ENCODE data around the gene PARD3. TPM values are rescaled to one million over a fixed set of nuclear protein-coding genes. Genes with fewer than 3 reads are reported as not detected.

The PARD3 gene
- total RNA-seq, 1 experiment from 2014 or later: not detected

GRCh38 chr10:34474555-34475273 is 340.4 kb downstream of the PARD3 start:
- no peak overlapping the region for H3K4me3 ChIP-seq (ENCODE audit: low read length)
- no peaks in the 10 kb centered on the region for H3K9me3 ChIP-seq (ENCODE audit: low read length)
- H3K4me2 ChIP-seq (ENCODE audit: low read depth, low read length, poor library complexity, severe bottlenecking): no peak overlapping the region
- no peak overlapping the region for H2AFZ ChIP-seq (ENCODE audit: low read length)
- no peaks in the 10 kb centered on the region for H3K79me2 ChIP-seq (ENCODE audit: low read length)
- H3K9ac ChIP-seq (ENCODE audit: low read length): no peak overlapping the region
- no peak for DNase-seq
- no peaks in the 10 kb centered on the region for H3K36me3 ChIP-seq (ENCODE audit: insufficient read depth, low read length)
- H3K27ac ChIP-seq (ENCODE audit: low read length): no peak overlapping the region
- no peaks in the 10 kb centered on the region for H4K20me1 ChIP-seq (ENCODE audit: insufficient read depth, low read depth, low read length)
- H3K9me2 ChIP-seq (replicated peaks; ENCODE audit: insufficient read depth, low read length): no peaks in the 10 kb centered on the region
- no peaks in the 10 kb centered on the region for H3K4me1 ChIP-seq (ENCODE audit: low read length)
- no peaks in the 10 kb centered on the region for H3K27me3 ChIP-seq (ENCODE audit: low read length)

- Histone ChIP-seq H3K9me3 (ENCODE audit: low read length) (no peaks in the 10 kb centered on the region), H4K20me1 (ENCODE audit: insufficient read depth, low read depth, low read length) (no peaks in the 10 kb centered on the region), H3K36me3 (ENCODE audit: insufficient read depth, low read length) (no peaks in the 10 kb centered on the region), H3K27me3 (ENCODE audit: low read length) (no peaks in the 10 kb centered on the region), H3K4me3 (ENCODE audit: low read length) (no peak overlapping the region), H3K4me1 (ENCODE audit: low read length) (no peaks in the 10 kb centered on the region), H3K4me2 (ENCODE audit: low read depth, low read length, poor library complexity, severe bottlenecking) (no peak overlapping the region), H2AFZ (ENCODE audit: low read length) (no peak overlapping the region), H3K9me2 (replicated peaks; ENCODE audit: insufficient read depth, low read length) (no peaks in the 10 kb centered on the region), H3K9ac (ENCODE audit: low read length) (no peak overlapping the region), H3K27ac (ENCODE audit: low read length) (no peak overlapping the region), H3K79me2 (ENCODE audit: low read length) (no peaks in the 10 kb centered on the region)
- no peak for DNase-seq
Measured at GRCh38 chr10:34474009-34474376, 341.1 kb downstream of the PARD3 start.

GRCh38 chr10:34473174-34474008 is 341.7 kb downstream of the PARD3 start:
- H3K9me2 ChIP-seq (replicated peaks; ENCODE audit: insufficient read depth, low read length): no peaks in the 10 kb centered on the region
- H4K20me1 ChIP-seq (ENCODE audit: insufficient read depth, low read depth, low read length): no peaks in the 10 kb centered on the region

GRCh38 chr10:34470307-34470706 is 344.8 kb downstream of the PARD3 start:
- no peaks in the 10 kb centered on the region for H4K20me1 ChIP-seq (ENCODE audit: insufficient read depth, low read depth, low read length)
- no peaks in the 10 kb centered on the region for H3K9me2 ChIP-seq (replicated peaks; ENCODE audit: insufficient read depth, low read length)
- H3K4me3 ChIP-seq (ENCODE audit: low read length): no peak overlapping the region
- DNase-seq: no peak
- H3K4me1 ChIP-seq (ENCODE audit: low read length): no peaks in the 10 kb centered on the region
- H3K4me2 ChIP-seq (ENCODE audit: low read depth, low read length, poor library complexity, severe bottlenecking): no peak overlapping the region
- H2AFZ ChIP-seq (ENCODE audit: low read length): no peak overlapping the region
- no peak overlapping the region for H3K9ac ChIP-seq (ENCODE audit: low read length)
- H3K36me3 ChIP-seq (ENCODE audit: insufficient read depth, low read length): no peaks in the 10 kb centered on the region
- no peaks in the 10 kb centered on the region for H3K27me3 ChIP-seq (ENCODE audit: low read length)
- H3K9me3 ChIP-seq (ENCODE audit: low read length): no peaks in the 10 kb centered on the region
- H3K79me2 ChIP-seq (ENCODE audit: low read length): no peaks in the 10 kb centered on the region
- no peak overlapping the region for H3K27ac ChIP-seq (ENCODE audit: low read length)

More at GRCh38 chr10:34473174-34474008, 341.7 kb downstream of the PARD3 start:
- no peaks in the 10 kb centered on the region for H3K79me2 ChIP-seq (ENCODE audit: low read length)
- no peaks in the 10 kb centered on the region for H3K36me3 ChIP-seq (ENCODE audit: insufficient read depth, low read length)
- no peak overlapping the region for H3K27ac ChIP-seq (ENCODE audit: low read length)
- no peak overlapping the region for H3K4me2 ChIP-seq (ENCODE audit: low read depth, low read length, poor library complexity, severe bottlenecking)
- no peak overlapping the region for H3K9ac ChIP-seq (ENCODE audit: low read length)
- no peaks in the 10 kb centered on the region for H3K4me1 ChIP-seq (ENCODE audit: low read length)
- DNase-seq: no peak
- no peak overlapping the region for H2AFZ ChIP-seq (ENCODE audit: low read length)
- no peaks in the 10 kb centered on the region for H3K27me3 ChIP-seq (ENCODE audit: low read length)
- no peak overlapping the region for H3K4me3 ChIP-seq (ENCODE audit: low read length)
- H3K9me3 ChIP-seq (ENCODE audit: low read length): no peaks in the 10 kb centered on the region

GRCh38 chr10:34469446-34469845 is 345.6 kb downstream of the PARD3 start:
- no peak for DNase-seq
- H3K4me1 ChIP-seq (ENCODE audit: low read length): no peaks in the 10 kb centered on the region

GRCh38 chr10:34467902-34468301 is 347.2 kb downstream of the PARD3 start:
- Histone ChIP-seq H3K4me2 (ENCODE audit: low read depth, low read length, poor library complexity, severe bottlenecking) (no peak overlapping the region), H4K20me1 (ENCODE audit: insufficient read depth, low read depth, low read length) (no peaks in the 10 kb centered on the region), H3K9me3 (ENCODE audit: low read length) (no peaks in the 10 kb centered on the region), H3K36me3 (ENCODE audit: insufficient read depth, low read length) (no peaks in the 10 kb centered on the region), H3K4me3 (ENCODE audit: low read length) (no peak overlapping the region), H3K4me1 (ENCODE audit: low read length) (no peaks in the 10 kb centered on the region), H2AFZ (ENCODE audit: low read length) (no peak overlapping the region), H3K9ac (ENCODE audit: low read length) (no peak overlapping the region), H3K9me2 (replicated peaks; ENCODE audit: insufficient read depth, low read length) (no peaks in the 10 kb centered on the region), H3K79me2 (ENCODE audit: low read length) (no peaks in the 10 kb centered on the region), H3K27me3 (ENCODE audit: low read length) (no peaks in the 10 kb centered on the region), H3K27ac (ENCODE audit: low read length) (no peak overlapping the region)
- no peak for DNase-seq

More at GRCh38 chr10:34469446-34469845, 345.6 kb downstream of the PARD3 start:
- Histone ChIP-seq H3K9ac (ENCODE audit: low read length) (no peak overlapping the region), H3K79me2 (ENCODE audit: low read length) (no peaks in the 10 kb centered on the region), H3K4me2 (ENCODE audit: low read depth, low read length, poor library complexity, severe bottlenecking) (no peak overlapping the region), H2AFZ (ENCODE audit: low read length) (no peak overlapping the region), H3K9me2 (replicated peaks; ENCODE audit: insufficient read depth, low read length) (no peaks in the 10 kb centered on the region), H3K27ac (ENCODE audit: low read length) (no peak overlapping the region), H3K4me3 (ENCODE audit: low read length) (no peak overlapping the region), H3K9me3 (ENCODE audit: low read length) (no peaks in the 10 kb centered on the region), H3K27me3 (ENCODE audit: low read length) (no peaks in the 10 kb centered on the region), H4K20me1 (ENCODE audit: insufficient read depth, low read depth, low read length) (no peaks in the 10 kb centered on the region), H3K36me3 (ENCODE audit: insufficient read depth, low read length) (no peaks in the 10 kb centered on the region)

GRCh38 chr10:34467364-34467763 is 347.7 kb downstream of the PARD3 start:
- H3K36me3 ChIP-seq (ENCODE audit: insufficient read depth, low read length): no peaks in the 10 kb centered on the region
- no peak overlapping the region for H3K4me2 ChIP-seq (ENCODE audit: low read depth, low read length, poor library complexity, severe bottlenecking)
- DNase-seq: no peak
- no peak overlapping the region for H2AFZ ChIP-seq (ENCODE audit: low read length)
- no peaks in the 10 kb centered on the region for H3K27me3 ChIP-seq (ENCODE audit: low read length)
- H4K20me1 ChIP-seq (ENCODE audit: insufficient read depth, low read depth, low read length): no peaks in the 10 kb centered on the region
- H3K9me2 ChIP-seq (replicated peaks; ENCODE audit: insufficient read depth, low read length): no peaks in the 10 kb centered on the region
- H3K4me3 ChIP-seq (ENCODE audit: low read length): no peak overlapping the region
- no peaks in the 10 kb centered on the region for H3K4me1 ChIP-seq (ENCODE audit: low read length)
- H3K9ac ChIP-seq (ENCODE audit: low read length): no peak overlapping the region
- no peaks in the 10 kb centered on the region for H3K79me2 ChIP-seq (ENCODE audit: low read length)
- H3K9me3 ChIP-seq (ENCODE audit: low read length): no peaks in the 10 kb centered on the region
- H3K27ac ChIP-seq (ENCODE audit: low read length): no peak overlapping the region

GRCh38 chr10:34465678-34466077 is 349.4 kb downstream of the PARD3 start:
- H3K79me2 ChIP-seq (ENCODE audit: low read length): no peaks in the 10 kb centered on the region
- no peak overlapping the region for H2AFZ ChIP-seq (ENCODE audit: low read length)
- no peak overlapping the region for H3K9ac ChIP-seq (ENCODE audit: low read length)
- H3K9me3 ChIP-seq (ENCODE audit: low read length): no peaks in the 10 kb centered on the region
- H3K36me3 ChIP-seq (ENCODE audit: insufficient read depth, low read length): no peaks in the 10 kb centered on the region
- DNase-seq: no peak
- no peaks in the 10 kb centered on the region for H3K4me1 ChIP-seq (ENCODE audit: low read length)
- no peak overlapping the region for H3K4me2 ChIP-seq (ENCODE audit: low read depth, low read length, poor library complexity, severe bottlenecking)
- no peak overlapping the region for H3K27ac ChIP-seq (ENCODE audit: low read length)
- no peaks in the 10 kb centered on the region for H4K20me1 ChIP-seq (ENCODE audit: insufficient read depth, low read depth, low read length)
- no peak overlapping the region for H3K4me3 ChIP-seq (ENCODE audit: low read length)
- no peaks in the 10 kb centered on the region for H3K9me2 ChIP-seq (replicated peaks; ENCODE audit: insufficient read depth, low read length)
- no peaks in the 10 kb centered on the region for H3K27me3 ChIP-seq (ENCODE audit: low read length)
